Measurements from ENCODE around the gene KCTD15. TPM values are rescaled to one million over a fixed set of nuclear protein-coding genes. Genes with fewer than 3 reads are reported as not detected.
A peak's percentile ranks its signal among the peaks of the same experiment; 100 is the strongest.

The KCTD15 gene
- total and polyA plus RNA-seq, 8 donors, result 14.8 to 33.8 (median 19.0) TPM

- FAIRE-seq, result no peak
- no peak for ATAC-seq
- Histone ChIP-seq H3K9me3 (no peaks in the 10 kb centered on the region), H3K36me3 (no peaks in the 10 kb centered on the region), H3K4me1 (no peaks in the 10 kb centered on the region), H3K27me3 (peaks cover 0 to 4% (median 0%) of the 10 kb centered on the region in 4 donors), H3K27ac (no peak overlapping the region), H3K4me3 (no peak overlapping the region)
- intact Hi-C loops (cut with DNase I), result loop anchor here (5.0 to 10.0 kb wide), 3 partner anchors 204 to 317 kb away; no protein-coding TSS in a partner anchor
- peak in 1 of 6 donors; percentile 49 for DNase-seq
- 48 to 58% methylated on average over 12 of the region's 12 CpGs for WGBS, 2 donors
- no peak for TF ChIP-seq CTCF (IDR thresholded peaks at IDR 0.05)
Measured at GRCh38 chr19:33780746-33781145, 15.9 kb upstream of the KCTD15 start.

DNA sequence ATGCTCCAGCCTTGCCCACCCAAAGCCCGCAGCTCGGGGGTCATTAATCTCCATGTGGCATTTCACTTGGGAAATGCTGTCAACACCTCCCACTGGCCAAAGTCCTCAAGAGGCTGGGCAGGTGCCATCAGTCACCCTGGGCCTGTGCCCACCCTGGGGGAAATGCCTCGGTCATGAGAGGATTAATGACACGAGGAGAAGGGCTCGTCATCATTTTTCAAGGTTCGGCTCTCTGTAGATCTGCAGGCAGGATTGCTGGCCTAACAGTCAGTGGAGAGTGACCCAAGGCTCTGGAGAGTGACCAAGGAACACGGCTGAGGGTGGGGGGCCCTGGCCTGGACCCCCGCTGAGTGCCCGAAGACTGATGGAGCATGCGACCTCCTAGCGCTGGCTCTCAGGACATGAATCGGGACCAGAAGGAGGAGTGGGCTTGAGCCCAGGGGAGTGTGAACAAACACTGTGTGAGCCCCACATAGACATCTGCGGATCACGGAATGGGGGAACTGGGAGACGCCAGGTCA lies 15.2 kb upstream of the KCTD15 start:
- ATAC-seq (no peak), FAIRE-seq (no peak), DNase-seq (peak in 1 of 6 donors; percentile 27)
- H3K4me3 ChIP-seq, result no peak overlapping the region
- no peak for TF ChIP-seq CTCF (IDR thresholded peaks at IDR 0.05)
- H3K4me1 ChIP-seq, result no peaks in the 10 kb centered on the region
- WGBS, 2 donors, result 51 to 58% methylated on average over 15 of the region's 15 CpGs
- H3K9me3 ChIP-seq, result no peaks in the 10 kb centered on the region
- peaks cover 0 to 4% (median 0%) of the 10 kb centered on the region in 4 donors for H3K27me3 ChIP-seq
- H3K27ac ChIP-seq, result no peak overlapping the region
- H3K36me3 ChIP-seq, result no peaks in the 10 kb centered on the region
- intact Hi-C loops (cut with DNase I), result loop anchor here (5.0 to 10.0 kb wide), 3 partner anchors 203 to 316 kb away; no protein-coding TSS in a partner anchor

DNA sequence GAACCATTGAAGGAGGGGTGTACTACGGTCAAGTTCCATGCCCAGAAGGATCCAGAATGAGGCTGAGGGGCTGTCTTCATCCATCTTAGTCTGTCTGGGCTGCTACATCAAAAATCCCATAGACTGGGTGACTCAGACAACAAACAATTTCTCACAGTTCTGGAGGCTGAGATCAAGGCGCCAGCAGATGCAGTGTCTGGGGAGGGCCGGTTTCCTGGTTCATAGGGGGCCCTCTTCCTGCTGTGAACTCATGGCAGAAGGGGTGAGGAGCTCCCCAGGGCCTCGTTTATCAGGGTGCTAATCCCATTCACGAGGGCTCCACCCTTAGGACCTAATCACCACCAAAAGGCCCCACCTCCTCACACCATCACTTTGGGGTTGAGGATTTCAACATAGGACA lies 14.7 kb upstream of the KCTD15 start:
- Histone ChIP-seq H3K27ac (no peak overlapping the region), H3K9me3 (no peaks in the 10 kb centered on the region), H3K36me3 (no peaks in the 10 kb centered on the region), H3K4me3 (no peak overlapping the region), H3K27me3 (peaks cover 0 to 4% (median 0%) of the 10 kb centered on the region in 4 donors), H3K4me1 (no peaks in the 10 kb centered on the region)
- no peak for TF ChIP-seq CTCF (IDR thresholded peaks at IDR 0.05)
- ATAC-seq (no peak), DNase-seq (peak in 1 of 6 donors; percentile 15), FAIRE-seq (no peak)
- intact Hi-C loops (cut with DNase I), result loop anchor here (5.0 to 10.0 kb wide), 3 partner anchors 203 to 315 kb away; no protein-coding TSS in a partner anchor
- 56 to 65% methylated on average over 5 of the region's 5 CpGs for WGBS, 2 donors

DNA sequence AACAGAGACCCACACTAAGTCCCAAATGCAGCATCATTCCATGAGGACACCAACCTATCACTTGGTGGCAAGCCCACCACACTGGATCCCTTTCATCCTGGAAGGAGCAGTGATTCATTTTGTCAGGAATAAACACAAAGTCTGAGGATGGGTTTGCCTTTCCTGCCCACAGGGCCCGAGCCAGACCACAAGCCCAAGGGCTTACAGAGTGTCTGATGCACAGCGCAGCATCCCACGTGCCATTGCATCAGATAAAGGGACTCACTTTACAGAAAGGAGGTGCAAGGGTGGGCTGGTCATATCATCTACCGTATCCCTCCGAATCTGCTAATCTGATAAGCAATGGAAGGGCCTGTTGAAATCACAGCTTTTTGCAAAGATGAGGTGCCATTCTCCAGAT lies 12.2 kb upstream of the KCTD15 start:
- FAIRE-seq (no peak), ATAC-seq (no peak), DNase-seq (no peak)
- intact Hi-C loops (cut with DNase I), result loop anchor here (5.0 to 10.0 kb wide), 3 partner anchors 200 to 313 kb away; no protein-coding TSS in a partner anchor
- 70 to 75% methylated on average over 5 of the region's 5 CpGs for WGBS, 2 donors
- H3K27me3 ChIP-seq, result peaks cover 0 to 4% (median 0%) of the 10 kb centered on the region in 4 donors
- H3K4me3 ChIP-seq, result no peak overlapping the region
- no peaks in the 10 kb centered on the region for H3K4me1 ChIP-seq
- no peaks in the 10 kb centered on the region for H3K36me3 ChIP-seq
- H3K9me3 ChIP-seq, result no peaks in the 10 kb centered on the region
- H3K27ac ChIP-seq, result no peak overlapping the region
- TF ChIP-seq CTCF (IDR thresholded peaks at IDR 0.05), result no peak

- no peak for TF ChIP-seq CTCF (IDR thresholded peaks at IDR 0.05)
- H3K36me3 ChIP-seq, result no peaks in the 10 kb centered on the region
- no peak for ATAC-seq
- H3K4me3 ChIP-seq, result no peak overlapping the region
- 63 to 72% methylated on average over 6 of the region's 6 CpGs for WGBS, 2 donors
- H3K4me1 ChIP-seq, result no peaks in the 10 kb centered on the region
- H3K27me3 ChIP-seq, result no peaks in the 10 kb centered on the region
- no peak overlapping the region for H3K27ac ChIP-seq
- no peak for DNase-seq
- FAIRE-seq, result no peak
- intact Hi-C loops (cut with DNase I), result loop anchor here in 2 of 3 donors (10.0 kb wide), 2 partner anchors 199 to 309 kb away; no protein-coding TSS in a partner anchor
- H3K9me3 ChIP-seq, result no peaks in the 10 kb centered on the region
Measured at GRCh38 chr19:33785795-33786194, 10.9 kb upstream of the KCTD15 start.
